ENCODE results near the gene CARMIL1. TPM values are rescaled to one million over a fixed set of nuclear protein-coding genes. Genes with fewer than 3 reads are reported as not detected.

The CARMIL1 gene
- total and polyA plus RNA-seq, 10 of the 15 experiments (the other 5 are each of a cell fraction or from before 2014, with no cell fraction given): 6.4 to 18.1 (median 10.3) TPM

- FAIRE-seq: no peak
- CTCF ChIA-PET: interaction anchor here (1.1 to 1.7 kb wide), 3 partner anchors 25 to 126 kb away, joined by 3 read pairs; no protein-coding TSS in a partner anchor
- SMC1A ChIA-PET (ENCODE audit: uncharacterized antibody, unreplicated experiment): interaction anchor here (0.8 to 1.5 kb wide), 3 partner anchors 39 to 115 kb away, joined by 3 to 4 read pairs (median 3); no protein-coding TSS in a partner anchor
- no peak overlapping the region for H2AFZ ChIP-seq (ENCODE audit: control insufficient read depth, low read depth, low read length)
- H3K9ac ChIP-seq (ENCODE audit: control insufficient read depth, insufficient read depth, low read length): no peak overlapping the region
- in situ Hi-C loops (cut with MboI): no loop called here
- H3K9me3 ChIP-seq (replicated peaks; ENCODE audit: control insufficient read depth, insufficient read depth, low read length): peaks cover 2% of the 10 kb centered on the region; the same call in 2 of the 3 replicates
- H3K36me3 ChIP-seq (ENCODE audit: control insufficient read depth in 2 of 2, insufficient read depth in 2 of 2, low read length in 1 of 2): no peaks in the 10 kb centered on the region; a peak in 1 of 4 replicates
- no peak for ATAC-seq
- no peaks in the 10 kb centered on the region for H3K79me2 ChIP-seq (ENCODE audit: control insufficient read depth, insufficient read depth, low read length)
- H3K4me1 ChIP-seq (ENCODE audit: control insufficient read depth, insufficient read depth, low read length): no peaks in the 10 kb centered on the region; the same call in 1 of the 2 replicates
- H3K27ac ChIP-seq (ENCODE audit: control insufficient read depth, insufficient read depth): no peak overlapping the region
- no peak overlapping the region for H3K4me2 ChIP-seq (ENCODE audit: control insufficient read depth, insufficient read depth)
- no peak overlapping the region for H3K4me3 ChIP-seq
- no peaks in the 10 kb centered on the region for H4K20me1 ChIP-seq (ENCODE audit: control insufficient read depth, insufficient read depth)
- intact Hi-C loops (cut with micrococcal nuclease; ENCODE audit: unreplicated experiment): no loop called here
- H3K27me3 ChIP-seq (replicated peaks in 1 of 2; ENCODE audit: control insufficient read depth in 2 of 2, insufficient read depth in 2 of 2, low read length in 1 of 2): no peaks in the 10 kb centered on the region
- RAD21 ChIA-PET (ENCODE audit: unreplicated experiment): interaction anchor here (0.8 kb wide), 1 partner anchor 26 kb away, joined by 3 read pairs; no protein-coding TSS in a partner anchor
- DNase-seq (ENCODE audit: low read depth, low spot score): no peak
- no TSS peak for BruUV-seq (replicated peaks)
- POLR2A ChIA-PET: interaction anchor here (1.1 kb wide), 1 partner anchor 15 kb away, joined by 3 read pairs; no protein-coding TSS in a partner anchor
- TF ChIP-seq MEF2B (IDR thresholded peaks at IDR 0.05; ENCODE audit: partially characterized antibody, poor library complexity, severe bottlenecking): no peak
- TF ChIP-seq ZNF687 (IDR thresholded peaks at IDR 0.05): no peak
- TF ChIP-seq CREB1 (IDR thresholded peaks at IDR 0.05; ENCODE audit: low read depth): no peak
- no peak for TF ChIP-seq FOXK2 (IDR thresholded peaks at IDR 0.05)
- no peak for TF ChIP-seq ZBTB4 (CRISPR knock-in tag; IDR thresholded peaks at IDR 0.05)
- TF ChIP-seq NKRF (conservative IDR thresholded peaks at IDR 0.05): no peak
- no peak for TF ChIP-seq CBFB (IDR thresholded peaks at IDR 0.05; ENCODE audit: low read depth)
- TF ChIP-seq E2F8 (IDR thresholded peaks at IDR 0.05; ENCODE audit: low read depth, partially characterized antibody): no peak
These were observed 171.5 kb downstream of the CARMIL1 start for GRCh38 chr6:25450469-25451198.
